Testis (tissue), 3 donors: ENCODE measurements around the gene B4GALNT4. TPM values are rescaled to one million over a fixed set of nuclear protein-coding genes. Genes with fewer than 3 reads are reported as not detected.

Experiments
- DNase-seq: peaks from one replicate; pipeline ENCODE4 v3.0.0-alpha.2; 2019
- H3K27ac ChIP-seq, 2 donors: fragments of 200-600 bp; sonication (generic); one replicate each; pipeline ENCODE4 v1.5.1; 2019
- H3K27me3 ChIP-seq: fragments of 200-600 bp; sonication (generic); one replicate; pipeline ENCODE4 v1.5.1; 2019
- H3K36me3 ChIP-seq: fragments of 200-600 bp; sonication (generic); one replicate; pipeline ENCODE4 v1.5.1; 2017; ENCODE audit warnings: low read depth; ENCODE audit errors: missing control alignments
- H3K4me1 ChIP-seq: fragments of 200-600 bp; sonication (generic); one replicate; pipeline ENCODE4 v1.5.1; 2019
- H3K4me3 ChIP-seq, 2 donors: fragments of 200-600 bp; sonication (generic); one replicate each; pipeline ENCODE4 v1.5.1; 2017 to 2019
- H3K9me3 ChIP-seq: fragments of 200-600 bp; sonication (generic); one replicate; pipeline ENCODE4 v1.5.1; 2017
- CTCF ChIP-seq, 3 experiments: fragments of 450-650 bp in 2 of 3; fragments of 200-600 bp in 1 of 3; sonication (generic) in 1 of 3; IDR thresholded peaks; one replicate each; pipeline ENCODE4 v1.5.1; 2016 to 2019; ENCODE audit warnings: antibody characterized with exemption in 3 of 3, mild to moderate bottlenecking in 2 of 3, moderate library complexity in 1 of 3
- POLR2A ChIP-seq: fragments of 450-650 bp; IDR thresholded peaks from one replicate; pipeline ENCODE4 v1.6.1; 2017; ENCODE audit warnings: antibody characterized with exemption, mild to moderate bottlenecking, moderate library complexity
- WGBS, 2 donors: methylation state at CpG; one replicate each; pipeline ENCODE4 v1.1.5; 2018; 5-methylcytosine and 5-hydroxymethylcytosine counted together
- intact Hi-C: fragments of 100-400 bp; cut with DNase I; formaldehyde crosslinking; loops from one replicate; pipeline ENCODE4 v1.15.1; 2023; ENCODE audit warnings: low total_unique reads
- polyA plus RNA-seq: library from polyadenylated mRNA; stranded (reverse); fragments of 350-450 nt; fragmentation: Illumina TruSeq; extraction: RNeasy Lipid Tissue Mini Kit (QIAGEN cat#74804); gene quantifications from one replicate; pipeline ENCODE4 v1.2.3, GENCODE V29; 2014; ENCODE audit warnings: low read depth, low replicate concordance; ENCODE audit not compliant: insufficient read depth
- total RNA-seq, 2 donors: library from RNA; depleted of rRNA; stranded (reverse); fragments of >200 nt; gene quantifications; one replicate each; pipeline ENCODE4 v1.2.3, GENCODE V29; 2016

The B4GALNT4 gene
- total and polyA plus RNA-seq, 3 donors from 2014 or later = 4.3 to 10.1 (median 7.2) TPM

GRCh38 chr11:413120-414081 lies 44.1 kb downstream of the B4GALNT4 start:
- H3K9me3 ChIP-seq = no peaks in the 10 kb centered on the region
- WGBS, 2 donors = 46 to 61% methylated on average over 6 to 14 of the region's 14 CpGs
- TF ChIP-seq CTCF (IDR thresholded peaks at IDR 0.05) (no peak), POLR2A (no peak)
- DNase-seq = no peak
- no peak overlapping the region for H3K27ac ChIP-seq
- no peaks in the 10 kb centered on the region for H3K36me3 ChIP-seq
- no peak overlapping the region for H3K4me3 ChIP-seq
- intact Hi-C loops = no loop called here
- peaks cover 3% of the 10 kb centered on the region for H3K4me1 ChIP-seq
- no peaks in the 10 kb centered on the region for H3K27me3 ChIP-seq

GRCh38 chr11:414318-414857 lies 45.1 kb downstream of the B4GALNT4 start:
- Histone ChIP-seq H3K4me1 (peaks cover 3% of the 10 kb centered on the region), H3K27me3 (no peaks in the 10 kb centered on the region), H3K27ac (no peak overlapping the region), H3K36me3 (no peaks in the 10 kb centered on the region), H3K9me3 (no peaks in the 10 kb centered on the region), H3K4me3 (no peak overlapping the region)
- intact Hi-C loops = no loop called here
- WGBS, 2 donors = 69 to 78% methylated on average over 4 to 9 of the region's 9 CpGs
- no peak for DNase-seq
- TF ChIP-seq CTCF (IDR thresholded peaks at IDR 0.05) (no peak), POLR2A (no peak)

DNA sequence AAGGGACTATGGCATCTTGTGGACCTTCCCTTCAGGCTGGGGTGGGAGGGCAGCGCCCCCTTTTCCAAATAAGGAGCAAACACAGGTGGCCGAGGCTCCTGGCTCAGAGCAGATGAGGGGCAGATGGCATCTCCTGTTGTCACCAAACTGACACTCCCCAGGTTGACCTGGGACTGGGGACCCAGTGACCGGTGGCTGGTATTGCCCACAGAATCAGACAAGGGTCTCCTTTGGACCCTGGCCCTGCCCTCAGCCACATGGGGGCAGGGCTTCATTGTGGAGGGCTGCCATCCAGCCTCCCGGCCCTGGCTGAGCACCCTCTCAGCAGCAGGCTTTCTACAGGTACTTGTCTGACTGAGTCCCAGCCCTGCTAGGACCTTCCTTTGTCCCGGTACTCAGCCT lies 46.3 kb downstream of the B4GALNT4 start:
- Histone ChIP-seq H3K27ac (no peak overlapping the region), H3K27me3 (no peaks in the 10 kb centered on the region), H3K36me3 (no peaks in the 10 kb centered on the region), H3K4me1 (peaks cover 3% of the 10 kb centered on the region), H3K9me3 (no peaks in the 10 kb centered on the region), H3K4me3 (no peak overlapping the region)
- intact Hi-C loops = no loop called here
- no peak for DNase-seq
- 72 to 75% methylated on average over 2 to 5 of the region's 5 CpGs for WGBS, 2 donors
- TF ChIP-seq POLR2A (no peak), CTCF (IDR thresholded peaks at IDR 0.05) (no peak)

DNA sequence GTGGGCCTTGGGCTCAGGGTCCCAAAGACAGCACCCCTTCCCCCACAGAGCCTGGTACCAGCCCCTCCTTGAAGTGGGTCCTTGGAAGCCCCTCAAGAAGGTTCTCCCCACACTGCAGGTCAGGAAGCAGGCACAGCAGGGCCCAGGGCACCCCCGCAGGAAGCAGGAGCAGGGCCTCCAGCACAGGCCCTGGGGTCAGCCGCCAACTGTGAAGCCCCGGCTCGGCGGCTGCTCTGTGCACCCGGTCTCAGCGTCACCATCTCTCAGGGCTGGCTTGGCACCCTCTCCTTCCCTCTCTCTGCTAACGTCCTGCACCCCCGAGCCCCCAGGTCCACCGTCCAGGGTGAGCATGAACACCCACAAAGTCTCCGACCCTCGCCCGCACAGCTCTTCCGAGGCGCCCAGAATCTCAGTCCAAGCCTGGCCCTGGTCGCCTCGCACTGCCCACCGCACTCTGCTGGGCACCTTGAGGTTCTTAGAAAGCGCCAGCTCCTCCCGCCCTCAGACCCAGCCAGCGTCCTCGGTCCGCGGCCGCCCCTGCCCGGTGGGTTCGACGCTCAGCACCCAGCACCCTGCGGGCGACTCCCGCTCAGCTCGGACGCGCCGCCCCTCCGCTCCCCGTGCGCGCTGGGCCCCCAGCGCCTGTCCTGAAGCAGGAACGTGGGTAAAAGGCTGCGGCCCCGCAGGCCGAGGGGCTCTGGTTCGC lies 46.9 kb downstream of the B4GALNT4 start:
- no peaks in the 10 kb centered on the region for H3K9me3 ChIP-seq
- no peaks in the 10 kb centered on the region for H3K36me3 ChIP-seq
- no peaks in the 10 kb centered on the region for H3K27me3 ChIP-seq
- peaks cover 3% of the 10 kb centered on the region for H3K4me1 ChIP-seq
- H3K4me3 ChIP-seq = peak overlapping the region; percentile 41 to 63
- DNase-seq = no peak
- 10 to 22% methylated on average over 8 to 31 of the region's 45 CpGs for WGBS, 2 donors
- H3K27ac ChIP-seq = no peak overlapping the region
- intact Hi-C loops = no loop called here
- TF ChIP-seq CTCF (IDR thresholded peaks at IDR 0.05) (no peak), POLR2A (no peak)
